IMR-90 (cell line): ENCODE measurements around the gene KCNK10. TPM values are rescaled to one million over a fixed set of nuclear protein-coding genes. Genes with fewer than 3 reads are reported as not detected.

Source experiments
- ATAC-seq: fragments of 200-7000 bp; cut with Tn5 transposase; 2 replicates; pipeline ENCODE4 v1.9.1; 2020; ENCODE audit warnings: low read depth, mild to moderate bottlenecking, moderate library complexity
- BruUV-seq: library from RNA; stranded (reverse); fragments of 400-500 nt; replicated peaks from 2 replicates; lab custom pipeline; 2021; lab: Mats Ljungman, UMichigan
- CTCF ChIA-PET: fragments of 300-600 bp; formaldehyde crosslinking; extraction: SDS; loops from one replicate; lab custom pipeline; 2021; ENCODE audit warnings: antibody characterized with exemption; lab: Yijun Ruan, JAX
- POLR2A ChIA-PET: fragments of 300-600 bp; sonication (Branson Sonifier 250); formaldehyde crosslinking; loops from one replicate; lab custom pipeline; 2022; ENCODE audit warnings: antibody characterized with exemption; ENCODE audit not compliant: unreplicated experiment; lab: Charles Lee
- DNase-seq: peaks from one replicate; pipeline ENCODE4 v3.0.0; 2013
- H2AFZ ChIP-seq: replicated peaks from 2 replicates; pipeline ENCODE3; 2013; ENCODE audit warnings: low read length, mild to moderate bottlenecking; ENCODE audit not compliant: poor library complexity
- H2AK5ac ChIP-seq: 2 replicates; pipeline ENCODE4 v1.6.1; 2013; ENCODE audit warnings: low read depth, low read length, inconsistent platforms
- H2AK9ac ChIP-seq: replicated peaks from 2 replicates; pipeline ENCODE3; 2013; ENCODE audit warnings: mild to moderate bottlenecking, low read depth, low read length, moderate library complexity; ENCODE audit not compliant: poor library complexity
- H2BK120ac ChIP-seq: 2 replicates; pipeline ENCODE4 v1.6.1; 2013; ENCODE audit warnings: low read depth, low read length, inconsistent platforms
- H2BK15ac ChIP-seq: 3 replicates; pipeline ENCODE4 v1.6.1; 2013; ENCODE audit warnings: low read depth, low read length, inconsistent platforms
- H2BK20ac ChIP-seq: 2 replicates; pipeline ENCODE4 v1.6.1; 2013; ENCODE audit warnings: low read depth, mild to moderate bottlenecking, inconsistent platforms, low read length, moderate library complexity
- H2BK5ac ChIP-seq: 2 replicates; pipeline ENCODE4 v1.6.1; 2013; ENCODE audit warnings: mild to moderate bottlenecking, low read depth, low read length, inconsistent platforms; ENCODE audit not compliant: poor library complexity, severe bottlenecking
- H3K14ac ChIP-seq: replicated peaks from 2 replicates; pipeline ENCODE4 v1.6.1; 2013; ENCODE audit warnings: low read depth, low read length, inconsistent platforms
- H3K18ac ChIP-seq: 2 replicates; pipeline ENCODE4 v1.6.1; 2013; ENCODE audit warnings: low read depth, low read length, control low read depth
- H3K23ac ChIP-seq: 2 replicates; pipeline ENCODE4 v1.6.1; 2013; ENCODE audit warnings: low read depth, low read length, inconsistent platforms
- H3K27ac ChIP-seq: 2 replicates; pipeline ENCODE4 v1.5.1; 2013; ENCODE audit warnings: mild to moderate bottlenecking, control low read depth, low read length; ENCODE audit not compliant: insufficient read depth
- H3K27me3 ChIP-seq: 2 replicates; pipeline ENCODE4 v1.6.1; 2013; ENCODE audit warnings: low read length; ENCODE audit not compliant: control insufficient read depth, insufficient read depth
- H3K36me3 ChIP-seq: 2 replicates; pipeline ENCODE4 v1.6.1; 2013; ENCODE audit warnings: low read length, mixed read lengths; ENCODE audit not compliant: control insufficient read depth, insufficient read depth
- H3K4ac ChIP-seq: 2 replicates; pipeline ENCODE4 v1.6.1; 2013; ENCODE audit warnings: low read depth, low read length, inconsistent platforms
- H3K4me1 ChIP-seq: 2 replicates; pipeline ENCODE4 v1.6.1; 2013; ENCODE audit warnings: low read length, mixed read lengths; ENCODE audit not compliant: control insufficient read depth, insufficient read depth
- H3K4me2 ChIP-seq: 2 replicates; pipeline ENCODE4 v1.6.1; 2013; ENCODE audit warnings: low read depth, mild to moderate bottlenecking, control low read depth, low read length, moderate library complexity
- H3K4me3 ChIP-seq: 2 replicates; pipeline ENCODE4 v1.5.1; 2013; ENCODE audit warnings: low read depth, mild to moderate bottlenecking, control low read depth, low read length, moderate library complexity; ENCODE audit not compliant: insufficient read depth
- H3K56ac ChIP-seq: 2 replicates; pipeline ENCODE4 v1.6.1; 2013; ENCODE audit warnings: low read length, inconsistent platforms; ENCODE audit not compliant: insufficient read depth; ENCODE audit errors: extremely low read depth
- H3K79me1 ChIP-seq, 2 experiments: 2 replicates each; pipeline ENCODE4 v1.6.1; 2013; ENCODE audit warnings: low read length in 2 of 2, inconsistent platforms in 1 of 2, low read depth in 1 of 2
- H3K9ac ChIP-seq: 2 replicates; pipeline ENCODE4 v1.6.1; 2013; ENCODE audit warnings: low read depth, low read length, control low read depth
- H3K9me1 ChIP-seq: 2 replicates; pipeline ENCODE4 v1.6.1; 2013; ENCODE audit warnings: low read length, inconsistent platforms; ENCODE audit not compliant: insufficient read depth
- H3K9me3 ChIP-seq: 2 replicates; pipeline ENCODE4 v1.6.1; 2013; ENCODE audit warnings: low read length; ENCODE audit not compliant: control insufficient read depth, insufficient read depth
- H4K20me1 ChIP-seq: 2 replicates; pipeline ENCODE4 v1.6.1; 2013; ENCODE audit warnings: low read length, inconsistent platforms; ENCODE audit not compliant: insufficient read depth
- H4K5ac ChIP-seq: 2 replicates; pipeline ENCODE4 v1.6.1; 2013; ENCODE audit warnings: mild to moderate bottlenecking, low read depth, low read length, control low read depth
- H4K8ac ChIP-seq, 2 experiments: 2 replicates each; pipeline ENCODE4 v1.6.1; 2013; ENCODE audit warnings: low read depth in 2 of 2, low read length in 2 of 2, control low read depth in 1 of 2, inconsistent platforms in 1 of 2
- H4K91ac ChIP-seq: 2 replicates; pipeline ENCODE4 v1.6.1; 2013; ENCODE audit warnings: low read depth, low read length, inconsistent platforms; ENCODE audit not compliant: insufficient read depth
- BHLHE40 ChIP-seq: fragments of 150-350 bp; IDR thresholded peaks from 2 replicates; pipeline ENCODE4 v1.6.1; 2016; ENCODE audit warnings: mild to moderate bottlenecking, low read depth, low read length
- CEBPB ChIP-seq: IDR thresholded peaks from 2 replicates; pipeline ENCODE4 v1.6.1; 2012; ENCODE audit warnings: low read depth, low read length, improper control_type of control experiment
- CHD1 ChIP-seq: IDR thresholded peaks from 2 replicates; pipeline ENCODE4 v1.6.1; 2012; ENCODE audit warnings: low read depth, low read length, improper control_type of control experiment
- ELK1 ChIP-seq: fragments of 150-350 bp; IDR thresholded peaks from 2 replicates; pipeline ENCODE4 v1.6.1; 2016; ENCODE audit warnings: low read depth, mild to moderate bottlenecking, low read length, moderate library complexity, borderline replicate concordance
- FOS ChIP-seq: fragments of 150-350 bp; IDR thresholded peaks from 2 replicates; pipeline ENCODE4 v1.6.1; 2016; ENCODE audit warnings: low read depth, low read length
- MAFK ChIP-seq: IDR thresholded peaks from 2 replicates; pipeline ENCODE4 v1.6.1; 2012; ENCODE audit warnings: low read depth, low read length, improper control_type of control experiment
- MAZ ChIP-seq: IDR thresholded peaks from 2 replicates; pipeline ENCODE4 v1.6.1; 2012; ENCODE audit warnings: low read depth, mild to moderate bottlenecking, low read length, improper control_type of control experiment, moderate library complexity, borderline replicate concordance
- MXI1 ChIP-seq: IDR thresholded peaks from 2 replicates; pipeline ENCODE4 v1.6.1; 2012; ENCODE audit warnings: low read depth, mild to moderate bottlenecking, low read length, moderate library complexity, borderline replicate concordance
- NFE2L2 ChIP-seq: fragments of 150-350 bp; IDR thresholded peaks from 2 replicates; pipeline ENCODE4 v1.6.1; 2016; ENCODE audit warnings: low read depth, mild to moderate bottlenecking, low read length
- POLR2A ChIP-seq: IDR thresholded peaks from 2 replicates; pipeline ENCODE4 v1.6.1; 2012; ENCODE audit warnings: mild to moderate bottlenecking, low read depth, low read length
- RAD21 ChIP-seq: IDR thresholded peaks from 2 replicates; pipeline ENCODE4 v1.6.1; 2012; ENCODE audit warnings: low read length, improper control_type of control experiment
- RCOR1 ChIP-seq: IDR thresholded peaks from 2 replicates; pipeline ENCODE4 v1.6.1; 2012; ENCODE audit warnings: mild to moderate bottlenecking, low read length, improper control_type of control experiment; ENCODE audit not compliant: insufficient replicate concordance
- RFX5 ChIP-seq: IDR thresholded peaks from 2 replicates; pipeline ENCODE4 v1.8.0; 2012; ENCODE audit warnings: low read depth, mild to moderate bottlenecking, low read length, moderate library complexity
- SMC3 ChIP-seq: fragments of 150-350 bp; IDR thresholded peaks from 2 replicates; pipeline ENCODE4 v1.6.1; 2016; ENCODE audit warnings: low read depth, mild to moderate bottlenecking, antibody characterized with exemption, low read length, moderate library complexity
- WGBS, 2 experiments: methylation state at CpG; one replicate each; pipeline versions ENCODE4 v1.1.5 to v1.1.7; 2013; ENCODE audit warnings: missing lambda C conversion rate in 2 of 2; ENCODE audit not compliant: insufficient read length in 1 of 2; ENCODE audit errors: extremely low coverage in 2 of 2; 5-methylcytosine and 5-hydroxymethylcytosine counted together
- dilution Hi-C: fragments of 300-500 bp; cut with HindIII; formaldehyde crosslinking; loops from one replicate; pipeline ENCODE4 v1.14.3; 2018; ENCODE audit warnings: low sequenced_read_pairs; ENCODE audit not compliant: unreplicated experiment
- in situ Hi-C: fragments of 300-500 bp; cut with MboI; formaldehyde crosslinking; loops from 3 replicates; pipeline ENCODE4 v1.14.3; 2019; ENCODE audit warnings: low sequenced_read_pairs, inconsistent platforms, mixed read lengths
- intact Hi-C: fragments of 100-400 bp; cut with micrococcal nuclease; formaldehyde crosslinking; loops from 2 replicates; pipeline ENCODE4 v1.10.0; 2022
- polyA plus RNA-seq, 3 experiments: library from polyadenylated mRNA; depleted of rRNA; stranded (reverse); fragments of >200 nt; gene quantifications; 2 replicates each; pipeline ENCODE4 v1.2.3, GENCODE V29; 2012; ENCODE audit warnings: low replicate concordance in 1 of 3
- total RNA-seq: library from RNA; depleted of rRNA; stranded (reverse); fragments of >200 nt; gene quantifications from 2 replicates; pipeline ENCODE4 v1.2.3, GENCODE V29; 2012
- TF ChIP-seq, protein P1 (sequence below): fragments of 150-350 bp; IDR thresholded peaks from 2 replicates; pipeline ENCODE4 v1.6.1; 2017; ENCODE audit warnings: mild to moderate bottlenecking, antibody characterized with exemption, low read length, low read depth
- TF ChIP-seq, protein P2 (sequence below): conservative IDR thresholded peaks from 2 replicates; pipeline ENCODE4 v1.5.1; 2012; ENCODE audit warnings: mild to moderate bottlenecking, low read depth, low read length, improper control_type of control experiment

The KCNK10 gene
- total and polyA plus RNA-seq, 2 of the 4 experiments (the other 2 are of a cell fraction), result not detected

- dilution Hi-C loops, result no loop called here
- no peak overlapping the region for H3K9ac ChIP-seq
- no peaks in the 10 kb centered on the region for H3K79me1 ChIP-seq
- no peak overlapping the region for H3K27ac ChIP-seq
- in situ Hi-C loops, result no loop called here
- no peak overlapping the region for H3K4ac ChIP-seq
- H3K4me1 ChIP-seq, result no peaks in the 10 kb centered on the region
- no peaks in the 10 kb centered on the region for H4K20me1 ChIP-seq
- H2AK9ac ChIP-seq, result no peak overlapping the region
- TF ChIP-seq BHLHE40 (no peak), RAD21 (no peak), SMC3 (no peak), ELK1 (no peak), RCOR1 (no peak), CEBPB (no peak), CHD1 (no peak), FOS (no peak), RFX5 (no peak), MXI1 (no peak), MAZ (no peak), NFE2L2 (no peak), MAFK (no peak), POLR2A (no peak)
- TF ChIP-seq, protein P1, sequence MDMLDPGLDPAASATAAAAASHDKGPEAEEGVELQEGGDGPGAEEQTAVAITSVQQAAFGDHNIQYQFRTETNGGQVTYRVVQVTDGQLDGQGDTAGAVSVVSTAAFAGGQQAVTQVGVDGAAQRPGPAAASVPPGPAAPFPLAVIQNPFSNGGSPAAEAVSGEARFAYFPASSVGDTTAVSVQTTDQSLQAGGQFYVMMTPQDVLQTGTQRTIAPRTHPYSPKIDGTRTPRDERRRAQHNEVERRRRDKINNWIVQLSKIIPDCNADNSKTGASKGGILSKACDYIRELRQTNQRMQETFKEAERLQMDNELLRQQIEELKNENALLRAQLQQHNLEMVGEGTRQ, result no peak
- TF ChIP-seq, protein P2, sequence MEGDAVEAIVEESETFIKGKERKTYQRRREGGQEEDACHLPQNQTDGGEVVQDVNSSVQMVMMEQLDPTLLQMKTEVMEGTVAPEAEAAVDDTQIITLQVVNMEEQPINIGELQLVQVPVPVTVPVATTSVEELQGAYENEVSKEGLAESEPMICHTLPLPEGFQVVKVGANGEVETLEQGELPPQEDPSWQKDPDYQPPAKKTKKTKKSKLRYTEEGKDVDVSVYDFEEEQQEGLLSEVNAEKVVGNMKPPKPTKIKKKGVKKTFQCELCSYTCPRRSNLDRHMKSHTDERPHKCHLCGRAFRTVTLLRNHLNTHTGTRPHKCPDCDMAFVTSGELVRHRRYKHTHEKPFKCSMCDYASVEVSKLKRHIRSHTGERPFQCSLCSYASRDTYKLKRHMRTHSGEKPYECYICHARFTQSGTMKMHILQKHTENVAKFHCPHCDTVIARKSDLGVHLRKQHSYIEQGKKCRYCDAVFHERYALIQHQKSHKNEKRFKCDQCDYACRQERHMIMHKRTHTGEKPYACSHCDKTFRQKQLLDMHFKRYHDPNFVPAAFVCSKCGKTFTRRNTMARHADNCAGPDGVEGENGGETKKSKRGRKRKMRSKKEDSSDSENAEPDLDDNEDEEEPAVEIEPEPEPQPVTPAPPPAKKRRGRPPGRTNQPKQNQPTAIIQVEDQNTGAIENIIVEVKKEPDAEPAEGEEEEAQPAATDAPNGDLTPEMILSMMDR, result no peak
- DNase-seq (no peak), ATAC-seq (no peak)
- H3K4me2 ChIP-seq, result no peak overlapping the region
- CTCF ChIA-PET, result no interaction called here
- no peaks in the 10 kb centered on the region for H3K36me3 ChIP-seq
- no peak overlapping the region for H3K18ac ChIP-seq
- no peak overlapping the region for H2AK5ac ChIP-seq
- POLR2A ChIA-PET, result no interaction called here
- H3K9me1 ChIP-seq, result no peaks in the 10 kb centered on the region
- H4K8ac ChIP-seq, result no peak overlapping the region
- H2BK120ac ChIP-seq, result no peak overlapping the region
- no peaks in the 10 kb centered on the region; the same call in 1 of the 2 replicates for H3K9me3 ChIP-seq
- no peak overlapping the region for H4K91ac ChIP-seq
- intact Hi-C loops, result no loop called here
- no peak overlapping the region for H3K23ac ChIP-seq
- H2BK15ac ChIP-seq, result no peak overlapping the region
- no peak overlapping the region for H2AFZ ChIP-seq
- no peak overlapping the region for H3K4me3 ChIP-seq
- no peak overlapping the region for H3K56ac ChIP-seq
- no CpG with 5 or more reads among the region's 3 CpGs for WGBS, 2 experiments
- no peak overlapping the region for H4K5ac ChIP-seq
- H3K14ac ChIP-seq, result no peak overlapping the region
- H2BK20ac ChIP-seq, result no peak overlapping the region
- no peaks in the 10 kb centered on the region for H3K27me3 ChIP-seq
- BruUV-seq, result no TSS peak
- no peak overlapping the region for H2BK5ac ChIP-seq
These were observed 97.3 kb downstream of the KCNK10 start for GRCh38 chr14:88225721-88226120.
